Tibial nerve (tissue), 4 donors: ENCODE data around the gene NAA60.

Source experiments
- EP300 ChIP-seq, 2 donors: sonication (generic); formaldehyde crosslinking; IDR thresholded peaks; one replicate each; pipeline ENCODE4 v1.6.1; 2017; ENCODE audit warnings: antibody characterized with exemption in 2 of 2, mild to moderate bottlenecking in 1 of 2
- POLR2A ChIP-seq, 2 donors: fragments of 450-650 bp; IDR thresholded peaks; one replicate each; pipeline ENCODE4 v1.6.1; 2017; ENCODE audit warnings: antibody characterized with exemption in 2 of 2, mild to moderate bottlenecking in 2 of 2, moderate library complexity in 2 of 2
- TF ChIP-seq, protein P1 (sequence below), 5 experiments: fragments of 200-600 bp in 3 of 5; fragments of 450-650 bp in 2 of 5; sonication (generic) in 3 of 5; IDR thresholded peaks; one replicate each; pipeline ENCODE4 v1.5.1; 2016 to 2019; ENCODE audit warnings: antibody characterized with exemption in 5 of 5, mild to moderate bottlenecking in 3 of 5, moderate library complexity in 2 of 5

DNA sequence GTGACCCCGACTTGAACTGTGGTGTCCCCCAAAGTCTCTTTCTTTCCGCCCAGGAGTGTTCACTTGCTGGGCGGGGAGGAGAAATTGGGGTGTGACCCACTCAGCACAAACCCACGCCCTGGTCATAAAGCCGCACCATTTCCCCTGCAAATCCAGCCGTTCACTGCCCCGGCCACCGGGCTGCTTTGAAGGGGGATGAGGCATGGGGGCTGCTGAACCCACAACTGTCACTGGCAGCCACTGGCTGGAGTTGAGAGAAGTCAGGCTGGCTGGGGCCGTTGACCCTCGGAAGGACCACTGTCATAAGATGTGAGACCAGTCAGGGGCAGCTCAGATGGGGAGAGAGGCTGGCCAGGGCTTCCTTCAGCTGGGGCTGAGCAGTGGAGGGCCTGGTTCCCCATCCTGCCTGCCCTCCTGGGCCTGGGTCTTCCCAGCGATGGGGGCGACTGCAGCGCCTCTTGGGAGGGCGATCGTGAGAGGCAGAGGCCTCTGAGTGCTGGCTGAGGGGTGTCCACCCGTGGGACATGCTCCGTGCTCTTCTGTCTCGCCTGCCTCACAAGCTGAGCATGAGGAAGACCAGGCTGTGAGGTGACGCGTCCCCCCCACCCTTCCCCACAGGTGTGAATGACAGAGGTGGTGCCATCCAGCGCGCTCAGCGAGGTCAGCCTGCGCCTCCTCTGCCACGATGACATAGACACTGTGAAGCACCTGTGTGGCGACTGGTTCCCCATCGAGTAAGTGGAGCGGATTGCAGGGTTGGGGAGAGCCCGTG, 32.3 kb downstream of the NAA60 start:
- TF ChIP-seq, protein P1, sequence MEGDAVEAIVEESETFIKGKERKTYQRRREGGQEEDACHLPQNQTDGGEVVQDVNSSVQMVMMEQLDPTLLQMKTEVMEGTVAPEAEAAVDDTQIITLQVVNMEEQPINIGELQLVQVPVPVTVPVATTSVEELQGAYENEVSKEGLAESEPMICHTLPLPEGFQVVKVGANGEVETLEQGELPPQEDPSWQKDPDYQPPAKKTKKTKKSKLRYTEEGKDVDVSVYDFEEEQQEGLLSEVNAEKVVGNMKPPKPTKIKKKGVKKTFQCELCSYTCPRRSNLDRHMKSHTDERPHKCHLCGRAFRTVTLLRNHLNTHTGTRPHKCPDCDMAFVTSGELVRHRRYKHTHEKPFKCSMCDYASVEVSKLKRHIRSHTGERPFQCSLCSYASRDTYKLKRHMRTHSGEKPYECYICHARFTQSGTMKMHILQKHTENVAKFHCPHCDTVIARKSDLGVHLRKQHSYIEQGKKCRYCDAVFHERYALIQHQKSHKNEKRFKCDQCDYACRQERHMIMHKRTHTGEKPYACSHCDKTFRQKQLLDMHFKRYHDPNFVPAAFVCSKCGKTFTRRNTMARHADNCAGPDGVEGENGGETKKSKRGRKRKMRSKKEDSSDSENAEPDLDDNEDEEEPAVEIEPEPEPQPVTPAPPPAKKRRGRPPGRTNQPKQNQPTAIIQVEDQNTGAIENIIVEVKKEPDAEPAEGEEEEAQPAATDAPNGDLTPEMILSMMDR (IDR thresholded peaks at IDR 0.05): no peak
- no peak for TF ChIP-seq POLR2A (IDR thresholded peaks at IDR 0.05)
- no peak for TF ChIP-seq EP300 (IDR thresholded peaks at IDR 0.05)
